PC-3 (cell line): ENCODE results near the gene DNAAF1. TPM values are rescaled to one million over a fixed set of nuclear protein-coding genes. Genes with fewer than 3 reads are reported as not detected.

Source experiments
- ATAC-seq: fragments of 200-7000 bp; cut with Tn5 transposase; 2 replicates; pipeline ENCODE4 v1.9.1; 2020; ENCODE audit warnings: mild to moderate bottlenecking, moderate library complexity
- BruUV-seq: library from RNA; stranded (reverse); fragments of 400-500 nt; replicated peaks from 2 replicates; lab custom pipeline; 2021; lab: Mats Ljungman, UMichigan
- CTCF ChIA-PET: fragments of 300-600 bp; sonication (Branson Sonifier 250); formaldehyde crosslinking; loops from one replicate; lab custom pipeline; 2022; ENCODE audit warnings: antibody characterized with exemption; lab: Charles Lee
- POLR2A ChIA-PET: fragments of 300-600 bp; sonication (Branson Sonifier 250); formaldehyde crosslinking; loops from one replicate; lab custom pipeline; 2022; ENCODE audit warnings: antibody characterized with exemption; ENCODE audit not compliant: unreplicated experiment; lab: Charles Lee
- DNase-seq: peaks from one replicate; pipeline ENCODE4 v3.0.0-alpha.2; 2015
- H2AFZ ChIP-seq: fragments of 300-600 bp; sonication (generic); 2 replicates; pipeline ENCODE4 v1.6.0; 2016; ENCODE audit warnings: antibody characterized with exemption, low read length
- H3F3A ChIP-seq: fragments of 300-600 bp; sonication (generic); one replicate; pipeline ENCODE4 v1.6.0; 2017; ENCODE audit warnings: antibody characterized with exemption, low read length, control low read depth, mild to moderate bottlenecking; ENCODE audit not compliant: unreplicated experiment
- H3K27ac ChIP-seq: fragments of 300-600 bp; sonication (generic); 2 replicates; pipeline ENCODE4 v1.5.1; 2016; ENCODE audit warnings: mild to moderate bottlenecking, low read length
- H3K27me3 ChIP-seq: fragments of 300-600 bp; sonication (generic); 2 replicates; pipeline ENCODE4 v1.6.1; 2016; ENCODE audit warnings: low read length, mixed read lengths
- H3K36me3 ChIP-seq: fragments of 300-600 bp; sonication (generic); 2 replicates; pipeline ENCODE4 v1.6.1; 2016; ENCODE audit warnings: low read depth, mixed run types, low read length, mixed read lengths
- H3K4me1 ChIP-seq: fragments of 300-600 bp; sonication (generic); 2 replicates; pipeline ENCODE4 v1.5.1; 2016; ENCODE audit warnings: low read length; ENCODE audit not compliant: insufficient read depth
- H3K4me2 ChIP-seq: fragments of 300-600 bp; sonication (generic); 2 replicates; pipeline ENCODE4 v1.6.0; 2016; ENCODE audit warnings: low read length
- H3K4me3 ChIP-seq: fragments of 300-600 bp; sonication (generic); 2 replicates; pipeline ENCODE4 v1.5.1; 2016; ENCODE audit warnings: mild to moderate bottlenecking, low read length, mixed read lengths
- H3K79me2 ChIP-seq: fragments of 300-600 bp; sonication (generic); 2 replicates; pipeline ENCODE4 v1.6.1; 2017; ENCODE audit warnings: low read length, mixed read lengths
- H3K9ac ChIP-seq: fragments of 300-600 bp; sonication (generic); 2 replicates; pipeline ENCODE4 v1.6.0; 2016; ENCODE audit warnings: mild to moderate bottlenecking, low read length
- H3K9me2 ChIP-seq: fragments of 300-600 bp; sonication (generic); replicated peaks from 2 replicates; pipeline ENCODE4 v1.6.1; 2016; ENCODE audit warnings: mixed run types, low read length, mixed read lengths
- H3K9me3 ChIP-seq: fragments of 300-600 bp; sonication (generic); 2 replicates; pipeline ENCODE4 v1.6.1; 2016; ENCODE audit warnings: low read length, mixed read lengths
- H4K20me1 ChIP-seq: fragments of 300-600 bp; sonication (generic); 2 replicates; pipeline ENCODE4 v1.6.1; 2016; ENCODE audit warnings: low read length, mixed read lengths
- EZH2 ChIP-seq: fragments of 300-600 bp; sonication (generic); IDR thresholded peaks from one replicate; pipeline ENCODE4 v1.6.1; 2017; ENCODE audit warnings: antibody characterized with exemption, mild to moderate bottlenecking, low read length; ENCODE audit not compliant: unreplicated experiment
- EZH2phosphoT487 ChIP-seq: fragments of 300-600 bp; sonication (generic); IDR thresholded peaks from 2 replicates; pipeline ENCODE4 v1.6.1; 2018; ENCODE audit warnings: mild to moderate bottlenecking, antibody characterized with exemption, low read length, borderline replicate concordance
- intact Hi-C: fragments of 100-400 bp; cut with micrococcal nuclease; formaldehyde crosslinking; loops from 2 replicates; pipeline ENCODE4 v1.9.0; 2023
- total RNA-seq: library from RNA; depleted of rRNA; stranded (reverse); fragments of >200 nt; gene quantifications from 2 replicates; pipeline ENCODE4 v1.2.3, GENCODE V29; 2014
- TF ChIP-seq, protein P1 (sequence below): fragments of 300-600 bp; sonication (generic); conservative IDR thresholded peaks from 2 replicates; pipeline ENCODE4 v1.5.1; 2017; ENCODE audit warnings: antibody characterized with exemption, low read depth, mild to moderate bottlenecking, low read length

Gene DNAAF1
- total RNA-seq, 1 experiment from 2014 or later, result not detected

- ATAC-seq (peak; percentile 92), DNase-seq (peak; percentile 92)
- peak within 1 kb of the TSS; percentile 80 for H3K4me2 ChIP-seq
- H3K9ac ChIP-seq, result peak within 1 kb of the TSS; percentile 97
- TF ChIP-seq EZH2, result no peak
- no peak for TF ChIP-seq EZH2phosphoT487
- TF ChIP-seq, protein P1, sequence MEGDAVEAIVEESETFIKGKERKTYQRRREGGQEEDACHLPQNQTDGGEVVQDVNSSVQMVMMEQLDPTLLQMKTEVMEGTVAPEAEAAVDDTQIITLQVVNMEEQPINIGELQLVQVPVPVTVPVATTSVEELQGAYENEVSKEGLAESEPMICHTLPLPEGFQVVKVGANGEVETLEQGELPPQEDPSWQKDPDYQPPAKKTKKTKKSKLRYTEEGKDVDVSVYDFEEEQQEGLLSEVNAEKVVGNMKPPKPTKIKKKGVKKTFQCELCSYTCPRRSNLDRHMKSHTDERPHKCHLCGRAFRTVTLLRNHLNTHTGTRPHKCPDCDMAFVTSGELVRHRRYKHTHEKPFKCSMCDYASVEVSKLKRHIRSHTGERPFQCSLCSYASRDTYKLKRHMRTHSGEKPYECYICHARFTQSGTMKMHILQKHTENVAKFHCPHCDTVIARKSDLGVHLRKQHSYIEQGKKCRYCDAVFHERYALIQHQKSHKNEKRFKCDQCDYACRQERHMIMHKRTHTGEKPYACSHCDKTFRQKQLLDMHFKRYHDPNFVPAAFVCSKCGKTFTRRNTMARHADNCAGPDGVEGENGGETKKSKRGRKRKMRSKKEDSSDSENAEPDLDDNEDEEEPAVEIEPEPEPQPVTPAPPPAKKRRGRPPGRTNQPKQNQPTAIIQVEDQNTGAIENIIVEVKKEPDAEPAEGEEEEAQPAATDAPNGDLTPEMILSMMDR, result peak; percentile 85
- H3K36me3 ChIP-seq, result no peaks in the 10 kb centered on the region; the same call in 1 of the 2 replicates
- ChIA-PET CTCF (interaction anchor here (0.5 to 1.4 kb wide), 13 partner anchors 8 to 381 kb away, joined by 3 to 8 read pairs (median 3); partner anchors contain the start of genes KCNG4 and MBTPS1), POLR2A (interaction anchor here (0.6 kb wide), 1 partner anchor 253 kb away, joined by 3 read pairs; no protein-coding TSS in a partner anchor)
- intact Hi-C loops, result loop anchor here (1.0 kb wide), 1 partner anchor 42 kb away; the partner anchor contains the start of genes DNAAF1 and HSDL1
- H3K27ac ChIP-seq, result no peak within 1 kb of the TSS
- H3F3A ChIP-seq, result no peaks in the 10 kb centered on the region
- H3K9me3 ChIP-seq, result no peaks in the 10 kb centered on the region
- H3K4me1 ChIP-seq, result no peaks in the 10 kb centered on the region
- H3K27me3 ChIP-seq, result no peaks in the 10 kb centered on the region
- BruUV-seq, result no TSS peak
- peak within 1 kb of the TSS; percentile 94 for H2AFZ ChIP-seq
- peak within 1 kb of the TSS; percentile 95 for H3K4me3 ChIP-seq
- H3K79me2 ChIP-seq, result peaks cover 28% of the 10 kb centered on the region
- H4K20me1 ChIP-seq, result no peaks in the 10 kb centered on the region
- no peaks in the 10 kb centered on the region for H3K9me2 ChIP-seq
Measured at GRCh38 chr16:84186685-84187437, 41.8 kb downstream of the DNAAF1 start, which contains the start of gene TAF1C. TAF1C (minus strand) TSS chr16:84187057; CDS start chr16:84184988, 2,069 bp downstream.

GRCh38 chr16:84190731-84191388, 45.8 kb downstream of the DNAAF1 start, which contains the start of gene ADAD2:
ADAD2 (plus strand) TSS chr16:84191157; CDS start chr16:84191231, 74 bp downstream.
- CTCF ChIA-PET, result no interaction called here
- no peaks in the 10 kb centered on the region for H3K9me2 ChIP-seq
- H3K27ac ChIP-seq, result no peak within 1 kb of the TSS
- no peak for TF ChIP-seq EZH2
- TF ChIP-seq, protein P1, result no peak
- no peak for TF ChIP-seq EZH2phosphoT487
- no peak within 1 kb of the TSS for H3K4me2 ChIP-seq
- no TSS peak for BruUV-seq
- H3K9me3 ChIP-seq, result no peaks in the 10 kb centered on the region
- no peaks in the 10 kb centered on the region for H3F3A ChIP-seq
- no peaks in the 10 kb centered on the region for H4K20me1 ChIP-seq
- DNase-seq, result no peak
- peaks cover 9% of the 10 kb centered on the region for H3K79me2 ChIP-seq
- POLR2A ChIA-PET, result no interaction called here
- ATAC-seq, result no peak
- intact Hi-C loops, result no loop called here
- no peaks in the 10 kb centered on the region for H3K4me1 ChIP-seq
- H3K27me3 ChIP-seq, result no peaks in the 10 kb centered on the region
- no peaks in the 10 kb centered on the region for H3K36me3 ChIP-seq
- H3K9ac ChIP-seq, result no peak within 1 kb of the TSS
- H2AFZ ChIP-seq, result no peak within 1 kb of the TSS
- H3K4me3 ChIP-seq, result no peak within 1 kb of the TSS
